ENCODE results near the gene TIMP2.
"Not testable (repeated sequence)": the region's sequence is repeated elsewhere in the genome, so short reads cannot be mapped to it uniquely, and the experiment has no call there.

GRCh38 chr17:78902231-78902630, 23.0 kb downstream of the TIMP2 start:
- TF ChIP-seq, protein P1, sequence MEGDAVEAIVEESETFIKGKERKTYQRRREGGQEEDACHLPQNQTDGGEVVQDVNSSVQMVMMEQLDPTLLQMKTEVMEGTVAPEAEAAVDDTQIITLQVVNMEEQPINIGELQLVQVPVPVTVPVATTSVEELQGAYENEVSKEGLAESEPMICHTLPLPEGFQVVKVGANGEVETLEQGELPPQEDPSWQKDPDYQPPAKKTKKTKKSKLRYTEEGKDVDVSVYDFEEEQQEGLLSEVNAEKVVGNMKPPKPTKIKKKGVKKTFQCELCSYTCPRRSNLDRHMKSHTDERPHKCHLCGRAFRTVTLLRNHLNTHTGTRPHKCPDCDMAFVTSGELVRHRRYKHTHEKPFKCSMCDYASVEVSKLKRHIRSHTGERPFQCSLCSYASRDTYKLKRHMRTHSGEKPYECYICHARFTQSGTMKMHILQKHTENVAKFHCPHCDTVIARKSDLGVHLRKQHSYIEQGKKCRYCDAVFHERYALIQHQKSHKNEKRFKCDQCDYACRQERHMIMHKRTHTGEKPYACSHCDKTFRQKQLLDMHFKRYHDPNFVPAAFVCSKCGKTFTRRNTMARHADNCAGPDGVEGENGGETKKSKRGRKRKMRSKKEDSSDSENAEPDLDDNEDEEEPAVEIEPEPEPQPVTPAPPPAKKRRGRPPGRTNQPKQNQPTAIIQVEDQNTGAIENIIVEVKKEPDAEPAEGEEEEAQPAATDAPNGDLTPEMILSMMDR (conservative IDR thresholded peaks at IDR 0.05 in 1 of 2, IDR thresholded peaks at IDR 0.05 in 1 of 2; ENCODE audit: extremely low read depth in 1 of 2, insufficient read depth in 1 of 2, low read depth in 1 of 2, low read length in 2 of 2) = not testable (repeated sequence)
- TF ChIP-seq EZH2 (IDR thresholded peaks at IDR 0.05; ENCODE audit: borderline replicate concordance, low read length) = not testable (repeated sequence)
